NCI-H748 (cell line): ENCODE measurements around the gene SLC15A3.
"Not testable (repeated sequence)": the region's sequence is repeated elsewhere in the genome, so short reads cannot be mapped to it uniquely, and the experiment has no call there.

Source experiments
- DNase-seq: peaks from one replicate; lab custom pipeline; 2025; ENCODE audit not compliant: unreplicated experiment; lab: John Stamatoyannopoulos, UW

The SLC15A3 gene

DNA sequence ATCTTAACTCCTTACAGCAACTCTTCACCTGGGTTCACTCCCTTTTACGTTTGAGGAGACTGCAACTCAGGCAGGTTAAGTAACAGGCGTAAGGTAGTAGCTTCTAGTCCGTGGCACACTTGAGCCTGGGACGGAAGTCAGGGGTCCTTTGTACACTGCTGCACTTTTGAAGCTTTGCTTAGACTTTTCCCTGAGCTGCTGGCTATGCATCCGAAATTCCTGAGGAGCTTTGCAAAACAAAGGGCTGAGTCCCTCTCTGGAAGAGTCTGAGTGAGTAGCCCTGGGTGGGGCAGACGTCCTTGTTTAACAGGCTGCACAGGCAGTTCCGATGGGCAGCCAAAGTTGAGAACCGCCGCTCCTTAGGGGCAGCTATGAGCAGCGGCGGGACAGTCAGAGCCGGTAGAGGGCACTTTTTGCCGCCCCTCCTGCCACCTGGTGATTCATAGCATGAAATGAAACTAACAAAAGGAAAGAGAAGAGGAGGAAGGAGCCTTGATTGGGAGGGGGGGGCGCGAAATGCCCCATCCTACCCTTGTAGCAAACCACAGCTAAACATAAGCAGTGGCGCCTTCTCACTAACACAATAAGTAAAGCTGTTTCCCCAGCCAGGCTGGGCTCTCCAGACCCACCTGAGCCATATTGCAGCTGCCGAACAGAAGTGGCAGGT lies 36.6 kb downstream of the SLC15A3 start:
- peak; percentile 47 for DNase-seq

DNA sequence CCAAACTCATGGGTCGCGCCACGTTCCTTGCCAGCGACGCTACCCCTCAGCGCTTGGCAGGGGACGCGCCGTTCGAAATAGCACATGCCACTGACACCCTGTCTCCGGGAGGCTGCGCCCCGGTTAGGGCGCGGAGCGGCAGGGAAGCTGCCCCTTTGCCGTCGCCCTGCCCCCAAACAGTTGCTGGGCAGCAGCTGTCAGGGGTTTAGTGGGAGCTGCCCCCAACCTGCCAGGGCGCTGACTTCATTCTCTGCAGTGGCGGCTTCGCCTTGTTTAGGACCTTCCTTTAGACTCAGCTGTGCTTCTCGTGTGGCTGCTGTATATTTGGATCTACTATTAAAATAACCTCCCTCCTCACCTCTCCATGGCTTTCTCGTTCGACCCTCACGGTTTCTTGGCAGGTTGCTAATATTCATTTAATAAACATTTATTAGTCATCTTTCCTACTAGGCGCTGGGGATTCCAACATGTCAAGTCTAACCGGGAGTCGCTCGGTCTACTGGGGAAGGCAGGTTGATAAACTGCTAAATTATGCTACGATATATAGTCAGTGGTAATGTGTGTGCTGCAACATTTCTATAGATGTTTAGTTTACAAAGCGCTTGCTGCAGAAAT lies 37.2 kb downstream of the SLC15A3 start:
- peak; percentile 53 for DNase-seq

DNA sequence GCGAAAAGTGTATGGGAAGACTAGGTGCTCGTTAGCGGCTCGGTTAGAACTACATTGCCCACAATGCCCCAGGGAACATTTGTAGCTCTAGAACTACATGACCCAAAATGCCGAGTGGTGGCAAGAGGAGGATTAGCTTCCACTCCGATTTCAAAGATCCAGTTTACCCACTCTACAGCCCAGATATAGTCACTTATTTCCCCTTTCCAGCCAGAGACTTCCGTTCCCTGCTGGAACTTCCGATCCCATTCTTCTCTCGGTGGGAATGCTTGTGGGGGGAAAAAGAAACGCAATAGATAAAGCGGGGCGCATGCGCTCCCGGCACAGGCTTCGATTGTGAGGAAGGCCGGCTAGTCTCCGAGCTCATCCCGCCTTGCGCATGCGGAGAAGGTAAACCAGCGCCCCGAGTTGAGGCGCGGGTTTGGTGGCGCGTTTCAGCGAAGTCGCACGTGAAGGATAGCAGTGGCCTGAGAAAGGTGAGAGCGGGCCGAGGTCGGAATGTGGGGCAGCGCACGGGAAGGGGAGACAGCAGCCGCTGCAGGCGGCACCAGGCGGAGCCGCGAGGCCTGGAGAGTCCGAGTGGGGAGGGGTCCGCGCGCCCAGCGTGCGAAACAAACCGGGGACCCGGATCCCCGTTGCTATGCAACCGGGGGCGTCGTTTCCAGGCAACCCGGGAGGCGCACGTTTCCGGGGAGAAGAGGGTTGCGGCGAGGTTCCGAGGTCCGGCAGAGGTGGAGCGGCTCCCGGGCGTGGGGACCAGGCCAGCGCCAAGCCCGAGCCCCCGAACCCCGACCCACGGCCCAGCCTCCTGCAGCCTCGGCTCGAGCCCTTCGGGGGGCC lies 38.0 kb downstream of the SLC15A3 start, which contains the start of gene TMEM109:
TSS of gene TMEM109 (plus strand) at position 366 of the 840 bp plus-strand sequence. CDS start 5,536 bp downstream, outside the sequence.
- peak; percentile 96 for DNase-seq

DNA sequence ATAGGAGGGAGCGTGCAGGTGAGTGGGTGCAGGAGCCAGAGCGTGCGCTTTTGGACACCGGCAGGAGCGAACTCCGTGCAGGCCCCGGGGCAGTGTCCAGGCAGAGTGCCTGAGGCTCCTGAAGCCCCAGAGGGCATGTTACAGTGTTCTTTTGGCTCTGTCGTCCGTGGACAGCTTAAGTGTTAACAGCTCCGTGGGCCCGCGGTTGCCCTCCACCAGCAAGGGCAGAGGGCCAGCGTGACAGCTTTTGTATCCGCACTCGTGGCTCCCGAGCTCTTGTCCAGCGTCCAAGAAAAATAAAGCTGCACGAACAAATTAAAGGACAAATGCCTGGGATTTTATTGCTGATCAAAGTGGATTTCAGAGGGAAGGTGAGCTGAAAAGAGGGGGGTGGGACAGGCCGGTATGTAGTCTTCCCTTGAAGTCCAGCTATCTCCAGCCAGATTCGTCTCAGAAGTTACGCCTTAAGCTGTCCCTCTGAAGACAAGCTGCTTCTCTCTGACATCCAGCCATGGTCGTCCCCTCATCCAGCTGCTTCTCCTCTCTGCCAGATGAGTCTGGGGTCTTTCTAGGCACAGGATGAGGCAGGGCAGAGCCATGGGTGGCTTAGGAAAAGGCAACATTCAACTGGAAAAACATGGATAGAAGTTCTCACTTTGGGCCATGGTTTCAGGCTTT lies 39.0 kb downstream of the SLC15A3 start:
- no peak for DNase-seq

DNA sequence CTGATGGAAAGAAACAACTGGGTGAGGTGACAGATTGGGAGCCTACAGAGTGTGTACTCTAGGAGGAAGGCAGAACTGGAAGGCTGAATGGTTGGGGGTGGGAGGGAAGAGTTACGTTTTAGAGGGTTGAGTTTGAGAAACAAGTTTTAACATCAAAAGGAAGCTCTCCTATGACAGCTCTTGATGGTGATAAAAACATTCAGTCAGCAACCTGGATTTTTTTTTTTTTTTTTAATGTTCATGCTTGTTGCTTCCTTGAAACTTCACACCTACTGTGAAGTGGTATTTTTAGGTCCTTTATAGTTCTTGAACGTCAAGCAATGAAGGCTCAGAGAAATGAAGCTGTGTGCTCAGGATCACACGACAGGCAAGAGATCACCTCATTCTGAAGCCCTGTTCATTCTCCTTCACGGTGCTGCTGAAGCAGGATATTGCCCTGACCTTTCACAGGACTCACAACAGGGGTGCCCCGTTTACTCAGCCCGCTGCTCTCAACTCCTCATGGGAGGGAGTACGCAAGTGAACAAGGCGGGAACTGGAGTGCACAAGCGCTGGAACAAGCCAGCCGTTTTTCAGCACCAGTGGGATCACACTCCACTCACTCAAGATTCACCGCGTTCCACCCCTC lies 39.6 kb downstream of the SLC15A3 start:
- DNase-seq: peak; percentile 26

DNA sequence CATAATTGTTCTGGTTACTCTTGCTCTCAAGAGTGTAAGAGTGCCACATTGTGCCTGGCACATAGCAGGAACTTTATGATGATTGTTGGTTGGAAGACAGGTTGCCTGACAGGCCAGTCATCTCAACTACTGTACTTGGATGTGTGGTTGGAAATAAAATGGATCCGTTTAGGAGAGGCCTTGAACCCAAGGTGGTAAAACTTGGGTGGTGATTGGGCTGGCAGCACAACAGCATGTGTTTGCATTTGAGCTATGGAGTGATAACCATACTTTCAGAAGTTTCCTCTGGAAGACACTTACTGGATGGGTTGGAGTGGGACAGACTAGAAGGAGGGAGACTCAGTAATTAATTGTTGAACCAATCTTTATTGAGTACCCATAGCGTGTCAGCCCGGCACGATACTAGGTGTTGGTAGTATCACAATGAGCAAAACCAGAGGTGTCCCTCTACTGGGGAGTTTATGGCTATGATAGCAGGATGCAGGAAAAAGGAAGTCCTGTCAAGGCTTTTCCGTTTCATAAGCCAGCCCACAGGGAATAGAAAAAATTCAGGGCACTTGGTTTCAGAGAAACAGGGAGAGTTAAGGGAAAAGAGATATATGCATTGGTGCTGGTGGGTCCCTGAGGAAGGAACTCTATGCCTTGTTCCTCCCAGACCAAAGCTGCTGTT lies 41.1 kb downstream of the SLC15A3 start:
- DNase-seq: no peak

DNA sequence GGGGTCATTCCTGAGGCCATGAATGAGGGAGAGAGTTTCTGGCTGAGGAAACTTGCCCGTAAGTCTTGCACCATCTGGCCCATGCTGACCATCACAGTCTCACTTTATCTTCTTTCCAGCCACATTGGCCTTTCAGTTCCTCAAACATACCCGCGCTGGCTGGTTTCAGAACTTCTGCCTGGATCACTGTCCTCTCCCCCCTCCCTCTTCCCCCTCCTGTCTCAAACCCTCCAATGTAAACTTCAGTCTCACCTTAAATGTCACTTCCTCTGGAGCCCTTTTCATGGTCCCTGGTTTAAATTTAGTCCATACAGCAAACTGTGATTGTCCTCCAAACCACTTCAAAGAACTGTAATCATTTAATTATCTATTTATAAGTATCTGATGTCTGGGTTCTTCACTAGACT lies 41.7 kb downstream of the SLC15A3 start:
- no peak for DNase-seq

DNA sequence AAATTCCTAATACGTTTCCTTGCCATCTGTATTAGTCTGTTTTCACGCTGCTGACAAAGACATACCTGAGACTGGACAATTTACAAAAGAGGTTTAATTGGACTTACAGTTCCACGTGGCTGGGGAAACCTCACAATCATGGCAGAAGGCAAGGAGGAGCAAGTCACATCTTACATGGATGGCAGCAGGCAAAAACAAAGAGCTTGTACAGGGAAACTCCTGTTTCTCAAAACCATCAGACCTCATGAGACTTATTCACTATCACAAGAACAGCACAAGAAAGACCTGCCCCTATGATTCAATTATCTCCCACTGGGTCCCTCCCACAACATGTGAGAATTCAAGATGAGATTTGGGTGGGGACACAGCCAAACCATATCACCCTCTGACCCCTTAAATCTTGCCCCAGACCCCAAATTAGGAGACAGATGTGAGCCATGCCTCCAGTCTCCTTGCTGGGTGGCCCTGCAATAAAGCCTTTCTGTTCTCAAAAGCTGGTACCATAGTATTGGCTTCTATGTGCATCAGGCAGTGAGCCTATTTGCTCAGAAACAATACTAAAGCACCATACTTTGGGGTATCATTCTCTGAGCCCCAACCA lies 42.2 kb downstream of the SLC15A3 start:
- not testable (repeated sequence) for DNase-seq

DNA sequence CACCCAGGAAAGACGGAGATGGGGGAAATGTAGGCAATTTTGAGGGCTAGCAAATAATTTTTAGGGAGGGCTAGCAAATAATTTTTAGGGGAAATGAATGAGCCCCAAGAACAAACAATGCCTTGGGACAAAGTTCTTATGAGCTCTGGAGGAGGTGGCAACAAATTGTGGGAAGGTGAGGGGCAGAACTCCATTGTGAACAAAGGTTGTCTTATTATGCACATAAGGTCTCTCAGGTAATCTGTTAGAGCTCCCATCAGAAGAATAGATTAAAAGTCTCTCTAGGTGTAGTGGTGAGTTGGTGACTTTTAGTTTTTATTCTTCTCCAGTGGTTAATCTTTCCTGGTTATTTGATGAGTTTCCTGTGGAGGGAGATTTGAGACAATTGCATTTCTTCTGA lies 43.2 kb downstream of the SLC15A3 start:
- DNase-seq: no peak

DNA sequence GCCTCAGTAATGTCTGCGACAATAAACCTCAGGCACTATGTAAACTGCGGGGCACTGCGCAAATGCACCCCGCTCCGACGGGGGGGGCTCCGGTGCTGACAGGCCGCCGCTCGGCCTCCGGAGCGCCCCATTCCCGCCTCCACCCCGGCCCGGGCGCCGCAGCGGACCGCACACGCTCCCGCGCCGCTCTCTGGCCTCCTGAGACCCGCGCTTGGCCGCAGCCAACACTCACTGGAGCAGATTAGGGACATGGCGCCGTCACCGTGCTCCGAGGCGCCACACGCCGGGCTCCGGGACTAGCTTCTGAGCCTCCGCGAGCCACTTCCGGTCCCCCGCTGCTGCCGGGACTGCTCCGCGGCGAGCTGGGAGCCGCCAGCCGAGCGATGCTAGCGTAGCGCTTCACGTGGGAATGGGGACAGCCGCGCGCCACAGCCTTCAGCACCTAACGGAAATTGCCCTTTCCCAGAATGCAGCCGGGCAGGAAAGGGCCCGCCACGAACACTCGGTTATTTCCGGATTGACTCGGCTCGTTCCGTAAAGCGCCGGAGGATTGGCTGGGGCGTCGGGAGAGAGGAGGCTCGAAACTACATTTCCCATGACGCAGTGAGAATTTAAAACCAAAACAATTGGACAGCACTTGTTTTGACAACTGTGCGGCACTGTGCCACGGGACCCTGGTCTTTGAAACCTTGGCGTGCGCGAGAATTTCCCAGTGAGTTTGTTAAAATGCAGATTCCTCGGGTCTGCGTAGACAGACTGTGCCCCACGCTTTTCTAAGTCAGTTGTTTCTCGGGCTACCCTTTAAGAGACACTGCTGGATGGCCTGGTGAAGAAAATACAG lies 45.6 kb downstream of the SLC15A3 start, which contains the start of gene PRPF19:
TSS of gene PRPF19 (minus strand) at position 454 of the 841 bp plus-strand sequence. CDS start at position 251, 203 bp downstream.
- DNase-seq: peak; percentile 97

DNA sequence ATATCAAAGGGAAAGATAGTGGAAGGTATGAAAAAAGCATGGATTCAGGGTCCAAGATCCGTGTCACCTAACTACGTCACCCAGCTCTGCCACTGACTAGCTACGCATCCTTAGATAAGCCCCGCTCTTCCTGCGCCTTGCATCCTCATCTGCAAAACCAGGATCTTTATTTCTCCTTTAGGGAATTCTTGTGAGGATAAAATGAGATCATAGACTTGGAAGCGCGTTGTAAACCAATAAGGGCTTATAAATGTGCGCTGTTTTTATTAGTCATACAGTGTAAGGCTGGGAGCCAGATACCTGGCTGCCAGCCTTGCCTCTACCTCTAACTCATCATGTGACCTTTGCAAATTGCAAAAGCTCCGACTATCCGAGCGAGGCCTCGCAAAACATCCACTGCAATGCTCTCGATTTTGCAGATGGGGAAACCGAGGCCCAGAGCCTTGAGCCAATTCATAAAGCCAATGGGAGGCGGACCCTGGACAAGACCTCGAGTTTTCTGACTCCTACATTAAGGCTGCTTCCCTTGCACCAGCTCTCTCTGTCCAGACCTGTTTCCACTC lies 46.3 kb downstream of the SLC15A3 start:
- DNase-seq: peak; percentile 53

DNA sequence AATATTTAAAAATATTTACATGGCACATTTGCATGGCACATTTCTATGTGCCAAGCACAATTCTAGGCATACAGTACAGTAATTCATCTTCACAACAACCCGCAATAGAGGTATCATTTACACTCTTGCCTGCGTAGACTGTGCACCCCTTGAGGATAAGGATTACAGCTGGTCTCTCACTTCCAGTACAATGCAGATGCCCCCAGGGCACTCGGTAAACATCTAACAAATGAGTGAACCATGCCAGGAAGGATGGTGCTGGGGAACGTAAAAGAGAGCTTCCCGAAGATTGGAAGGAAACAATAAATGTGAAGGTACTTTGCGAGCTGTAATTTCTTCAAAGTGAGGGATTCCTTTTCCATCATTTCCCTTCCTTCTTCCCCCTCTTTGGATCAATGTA lies 46.9 kb downstream of the SLC15A3 start:
- DNase-seq: peak; percentile 36

DNA sequence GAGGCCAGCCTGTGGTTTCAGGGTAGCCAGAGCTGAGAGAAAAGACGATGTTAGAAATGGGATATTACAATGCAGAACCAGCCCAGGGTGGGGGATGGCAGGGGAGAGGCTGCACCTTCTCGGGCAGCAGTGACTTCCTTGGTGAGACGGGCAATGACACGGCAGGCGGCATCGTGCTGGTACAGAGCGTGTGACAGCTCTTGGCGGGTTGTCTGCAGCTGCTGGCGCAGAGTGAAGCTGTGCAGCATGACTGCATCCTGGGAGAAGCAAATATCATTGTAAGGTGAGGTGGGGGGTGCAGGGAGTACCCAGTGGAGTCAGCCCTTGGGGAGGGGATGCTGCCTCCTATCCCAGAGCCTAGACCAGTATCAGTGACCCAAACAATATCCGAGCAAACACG lies 49.4 kb downstream of the SLC15A3 start:
- DNase-seq: no peak

DNA sequence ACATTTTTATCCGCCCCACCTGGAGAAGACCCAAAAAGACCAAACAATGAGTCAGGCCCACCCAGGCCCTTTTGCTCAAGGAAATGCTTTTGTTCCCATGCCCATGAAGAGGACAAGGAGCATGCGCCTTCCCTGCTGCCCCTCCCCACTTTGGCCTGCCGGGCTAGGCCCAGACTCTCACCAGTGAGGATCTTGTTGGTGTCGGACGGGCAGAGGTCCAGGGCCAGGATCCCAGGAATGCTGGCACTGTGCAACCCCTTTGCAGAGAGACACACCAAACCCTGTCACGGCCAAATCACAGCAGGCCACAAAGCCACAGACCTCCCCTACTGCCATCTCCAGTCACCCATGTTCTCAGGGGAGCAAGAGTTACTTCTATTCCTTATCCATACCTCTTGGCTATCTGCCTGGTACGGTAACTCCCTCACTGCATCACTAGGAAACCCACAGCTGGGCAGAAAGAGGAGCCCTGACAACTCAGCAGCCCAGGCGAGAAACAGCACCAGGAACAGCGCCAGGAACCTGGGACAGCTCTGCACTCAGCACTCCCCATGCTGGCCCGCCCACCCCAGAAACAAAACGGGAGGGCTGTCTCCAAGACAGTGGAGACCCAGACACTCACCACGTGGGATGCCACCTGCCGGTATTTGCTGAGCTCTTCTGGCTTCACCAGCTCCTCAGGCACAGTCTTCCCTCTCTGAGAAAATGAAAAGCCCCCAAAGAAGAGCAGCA lies 51.1 kb downstream of the SLC15A3 start:
- no peak for DNase-seq

DNA sequence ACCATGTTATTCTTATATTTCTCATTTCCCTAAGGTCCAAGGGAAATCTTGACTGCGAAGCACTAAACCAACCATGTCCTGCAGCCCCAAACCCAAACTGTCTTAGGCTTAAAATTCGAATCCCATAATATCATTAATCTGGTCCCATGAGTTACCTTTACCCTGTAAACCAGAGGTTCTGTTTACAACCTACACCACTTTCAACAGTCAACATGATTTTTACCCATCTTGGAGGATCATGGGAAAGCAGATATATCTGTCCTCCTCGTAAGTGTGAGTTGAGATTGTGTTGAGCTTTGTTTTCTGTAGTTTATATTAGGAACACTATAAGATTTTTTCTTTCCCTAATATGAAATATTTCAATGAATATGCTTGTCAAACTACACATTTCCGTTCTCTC lies 52.0 kb downstream of the SLC15A3 start:
- DNase-seq: no peak

DNA sequence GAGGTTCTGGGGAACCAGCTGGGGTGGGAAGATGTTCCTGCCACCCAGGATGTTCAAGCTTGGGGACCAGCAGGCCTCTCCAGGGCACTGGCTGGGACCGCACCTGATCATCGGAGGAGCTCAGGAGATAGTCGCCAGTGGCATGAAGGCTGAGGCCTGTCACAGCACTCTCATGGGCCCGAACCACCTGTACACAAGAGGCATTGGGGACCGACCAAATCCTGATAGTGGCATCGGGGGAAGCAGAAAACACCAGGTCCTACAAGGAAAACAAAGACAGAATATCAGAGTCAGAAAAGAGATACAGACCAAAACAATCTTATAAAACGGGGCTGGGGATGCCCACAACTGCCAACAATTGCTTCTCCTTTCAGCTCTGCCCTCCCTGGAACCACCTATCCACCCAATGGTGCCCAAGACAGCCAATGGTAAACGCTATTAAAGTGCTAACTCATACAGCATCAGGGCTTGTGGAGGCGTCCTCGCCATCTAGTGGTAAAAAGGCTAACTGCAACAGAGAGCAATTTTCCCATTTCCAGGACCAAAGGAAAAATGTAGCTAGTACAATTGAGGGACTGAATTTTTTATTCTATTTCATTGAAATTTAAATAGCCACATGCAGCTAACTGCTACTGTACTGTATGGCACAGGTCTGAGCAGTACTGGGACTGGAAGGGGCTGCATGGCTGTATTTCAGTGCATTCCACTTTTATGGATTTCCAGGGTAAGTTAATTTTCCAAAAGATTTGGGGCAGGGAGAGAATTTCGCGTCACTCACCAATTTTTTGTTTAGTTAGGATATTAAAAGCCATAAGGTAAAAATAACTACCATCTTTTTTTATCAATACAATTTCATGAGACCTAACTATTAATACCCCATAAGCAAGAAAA lies 52.7 kb downstream of the SLC15A3 start:
- peak; percentile 50 for DNase-seq

DNA sequence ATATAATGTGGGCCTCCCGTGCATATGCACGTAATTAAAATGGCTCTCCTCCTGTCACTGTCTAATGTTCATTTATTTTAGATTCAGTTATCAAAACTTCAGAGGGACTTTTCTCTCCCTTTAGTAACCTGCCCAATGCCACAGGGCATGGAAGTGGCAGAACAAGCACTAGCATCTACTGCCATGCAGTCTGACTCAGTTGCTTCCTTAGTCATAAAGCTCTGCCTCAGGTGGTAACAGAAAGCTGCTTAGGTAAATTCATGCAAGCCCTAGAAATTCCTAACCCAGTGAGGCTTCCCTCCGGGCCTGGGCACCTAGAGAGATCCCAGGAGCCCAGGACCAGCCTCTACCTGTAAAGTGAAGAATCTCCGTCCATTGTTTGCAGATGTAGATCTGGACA lies 54.5 kb downstream of the SLC15A3 start:
- DNase-seq: no peak
